Pancreas (tissue), 10 donors: ENCODE results near the gene DENND4B. TPM values are rescaled to one million over a fixed set of nuclear protein-coding genes. Genes with fewer than 3 reads are reported as not detected.
A peak's percentile ranks its signal among the peaks of the same experiment; 100 is the strongest.

Source experiments
- ATAC-seq, 4 donors: fragments of 200-7000 bp; cut with Tn5 transposase; one replicate each; pipeline versions ENCODE4 v1.8.0 to v1.9.1; 2020; ENCODE audit warnings: mild to moderate bottlenecking in 4 of 4, moderate library complexity in 4 of 4
- DNase-seq, 6 donors: peaks; one replicate each; pipeline ENCODE4 v3.0.0-alpha.2; 2020
- FAIRE-seq: peaks from 2 replicates; lab custom pipeline; 2012; peaks lifted over from hg19 to GRCh38; lab: Jason Lieb, UNC
- H3K27ac ChIP-seq, 4 donors: fragments of 200-600 bp; sonication (generic); 1 replicate in 3 of 4; 2 replicates in 1 of 4; pipeline versions ENCODE4 v1.5.0 to v1.8.0; 2020
- H3K27me3 ChIP-seq, 4 donors: fragments of 200-600 bp; one replicate each; pipeline ENCODE4 v1.8.0; 2021
- H3K36me3 ChIP-seq, 3 donors: fragments of 200-600 bp; sonication (generic) in 1 of 3; one replicate each; pipeline versions ENCODE4 v1.5.0 to v1.8.0; 2020 to 2021
- H3K4me1 ChIP-seq, 3 donors: fragments of 200-600 bp; one replicate each; pipeline ENCODE4 v1.8.0; 2021
- H3K4me3 ChIP-seq, 4 donors: fragments of 200-600 bp; sonication (generic) in 2 of 4; one replicate each; pipeline versions ENCODE4 v1.5.0 to v1.8.0; 2020 to 2021
- H3K9me3 ChIP-seq, 4 donors: fragments of 200-600 bp; one replicate each; pipeline ENCODE4 v1.8.0; 2021
- CTCF ChIP-seq, 4 donors: fragments of 200-600 bp; sonication (generic) in 3 of 4; IDR thresholded peaks; one replicate each; pipeline versions ENCODE4 v1.5.0 to v1.8.0; 2021; ENCODE audit warnings: antibody characterized with exemption in 4 of 4
- WGBS, 2 donors: extraction: QIAGEN DNeasy Blood & Tissue Kit; methylation state at CpG; one replicate each; pipeline ENCODE4 v1.1.7; 2013; 5-methylcytosine and 5-hydroxymethylcytosine counted together
- intact Hi-C, 3 donors: fragments of 100-400 bp; cut with DNase I; formaldehyde crosslinking; loops; one replicate each; pipeline versions ENCODE4 v1.11.1 to v1.14.2; 2022
- polyA plus RNA-seq, 2 donors: library from polyadenylated mRNA; stranded (reverse); fragments of 200-250 nt; gene quantifications; one replicate each; pipeline ENCODE4 v1.2.3, GENCODE V29; 2013
- total RNA-seq, 6 donors: library from RNA; stranded (reverse); fragmentation: NEBNext Ultra II Directional in 4 of 6; extraction: Animal tissue kit (Norgen Biotek cat#: 25700) in 4 of 6; gene quantifications; one replicate each; pipeline versions ENCODE4 v1.2.1 to v1.2.4, GENCODE V29; 2021 to 2023
- donor health status: healthy with polysubstance abuse.
- donor health status: DM: no; HTN: no; CAD: no; lungs with moderate emphysema.
- donor health status: DM: no; HTN: no; CAD: no.
- donor health status: control.
- donor health status: control.
- donor health status: Bipolar disorder and iron deficiency.
- donor health status: DM: yes; HTN: yes; CAD: no.
- donor health status: DM: no; HTN: no; CAD: no.
- donor health status: DM: no; HTN: no; CAD: no.
- donor health status: DM: yes; HTN: yes; CAD: no.

DENND4B gene
- total and polyA plus RNA-seq, 8 donors = 17.8 to 57.0 (median 23.9) TPM

DNA sequence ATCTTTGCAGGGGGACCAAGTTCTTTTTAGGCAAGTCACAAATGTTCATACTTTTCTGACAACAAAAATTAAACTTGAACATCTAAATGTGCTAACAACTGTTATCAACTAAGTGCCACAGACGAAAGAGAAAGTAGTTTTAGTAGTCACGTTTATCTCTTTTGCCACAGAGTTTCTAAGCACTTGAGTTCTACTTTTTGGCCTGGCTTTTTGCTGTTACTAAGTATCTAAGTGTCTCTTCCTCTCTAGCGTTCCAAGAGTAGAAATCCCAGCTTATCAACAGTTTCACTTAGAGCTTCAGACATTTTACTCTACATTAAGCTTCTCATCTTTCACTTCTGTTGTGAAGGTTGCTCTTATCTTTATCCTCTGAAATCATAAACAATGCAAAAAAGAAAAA is 58.0 kb downstream of the DENND4B start:
- no peaks in the 10 kb centered on the region for H3K36me3 ChIP-seq
- intact Hi-C loops = no loop called here
- ATAC-seq (no peak), DNase-seq (no peak), FAIRE-seq (no peak)
- no peak for TF ChIP-seq CTCF (IDR thresholded peaks at IDR 0.05)
- peaks cover 0 to 3% (median 2%) of the 10 kb centered on the region in 3 donors for H3K4me1 ChIP-seq
- 22 to 30% methylated on average over 3 of the region's 3 CpGs for WGBS, 2 donors
- H3K27ac ChIP-seq = no peak overlapping the region
- no peaks in the 10 kb centered on the region for H3K9me3 ChIP-seq
- no peaks in the 10 kb centered on the region for H3K27me3 ChIP-seq
- no peak overlapping the region for H3K4me3 ChIP-seq

GRCh38 chr1:153886127-153886526 is 60.4 kb downstream of the DENND4B start:
- H3K27me3 ChIP-seq = no peaks in the 10 kb centered on the region
- no peak overlapping the region for H3K4me3 ChIP-seq
- no peak for ATAC-seq

GRCh38 chr1:153883223-153883622 is 63.3 kb downstream of the DENND4B start:
- peaks cover 3 to 18% (median 12%) of the 10 kb centered on the region in 3 donors for H3K4me1 ChIP-seq
- H3K9me3 ChIP-seq = no peaks in the 10 kb centered on the region
- ATAC-seq = no peak
- no peaks in the 10 kb centered on the region for H3K36me3 ChIP-seq
- no peak for TF ChIP-seq CTCF (IDR thresholded peaks at IDR 0.05)
- FAIRE-seq = no peak
- intact Hi-C loops = no loop called here
- H3K27me3 ChIP-seq = no peaks in the 10 kb centered on the region
- H3K27ac ChIP-seq = no peak overlapping the region
- H3K4me3 ChIP-seq = no peak overlapping the region
- WGBS, 2 donors = 88 to 93% methylated on average over 4 of the region's 4 CpGs
- no peak for DNase-seq

More at GRCh38 chr1:153886127-153886526, 60.4 kb downstream of the DENND4B start:
- FAIRE-seq = no peak
- no peak for TF ChIP-seq CTCF (IDR thresholded peaks at IDR 0.05)
- intact Hi-C loops = no loop called here
- no peak for DNase-seq
- Histone ChIP-seq H3K36me3 (no peaks in the 10 kb centered on the region), H3K27ac (no peak overlapping the region), H3K4me1 (peaks cover 3 to 12% (median 7%) of the 10 kb centered on the region in 3 donors), H3K9me3 (no peaks in the 10 kb centered on the region)
- WGBS, 2 donors = 82 to 85% methylated on average over 3 of the region's 3 CpGs

DNA sequence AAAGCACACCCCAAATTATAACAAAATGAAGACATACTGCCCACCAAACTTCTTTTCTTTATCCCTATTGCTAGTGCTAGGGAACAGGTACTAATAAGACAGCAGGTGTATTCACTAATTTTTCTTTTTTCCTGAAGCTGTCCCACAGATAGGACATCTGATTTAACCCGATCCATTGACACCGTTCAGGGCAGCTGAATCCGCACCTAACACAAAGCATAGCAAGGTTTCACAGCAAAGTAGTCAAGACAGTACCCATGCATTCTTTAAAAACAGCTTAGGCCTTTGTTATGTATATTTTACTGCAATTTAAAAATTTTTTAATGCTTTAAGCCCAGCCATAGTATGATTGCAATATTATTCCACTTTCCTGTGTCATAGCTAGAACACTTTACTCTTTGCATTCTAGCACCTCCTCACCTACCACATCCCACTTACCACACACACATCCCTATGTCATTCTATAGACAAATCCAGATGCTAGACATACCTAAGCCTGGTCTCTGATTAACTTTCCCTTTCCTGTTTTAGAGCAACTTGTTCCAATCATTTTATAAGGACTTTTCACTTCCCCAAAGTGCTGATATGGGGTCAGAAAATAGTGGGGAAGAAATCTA is 64.1 kb downstream of the DENND4B start:
- Histone ChIP-seq H3K27ac (no peak overlapping the region), H3K27me3 (no peaks in the 10 kb centered on the region), H3K4me3 (no peak overlapping the region), H3K9me3 (no peaks in the 10 kb centered on the region), H3K4me1 (peaks cover 0 to 18% (median 12%) of the 10 kb centered on the region in 3 donors), H3K36me3 (no peaks in the 10 kb centered on the region)
- FAIRE-seq = no peak
- no peak for ATAC-seq
- WGBS, 2 donors = 77 to 89% methylated on average over 3 of the region's 3 CpGs
- intact Hi-C loops = no loop called here
- no peak for DNase-seq
- TF ChIP-seq CTCF (IDR thresholded peaks at IDR 0.05) = no peak

DNA sequence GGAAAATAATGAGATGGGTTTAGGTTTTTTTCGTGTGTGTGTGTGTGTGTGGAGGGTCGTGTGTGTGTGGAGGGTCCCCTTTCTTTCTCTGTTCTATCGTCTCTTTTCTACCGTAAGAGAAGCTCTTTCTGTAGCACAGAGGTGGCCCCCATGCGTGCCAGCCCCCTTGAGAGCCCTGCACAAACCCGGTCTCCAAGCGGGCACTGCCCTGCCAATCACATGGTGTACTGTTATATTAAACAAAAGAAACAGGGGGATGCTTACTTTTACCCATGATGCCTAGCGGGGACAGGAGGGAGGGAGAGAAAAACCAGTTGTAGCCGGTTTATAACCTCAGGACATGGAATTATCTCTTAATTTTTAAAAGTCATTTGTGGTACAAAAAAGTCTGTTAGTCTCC is 64.8 kb downstream of the DENND4B start:
- no peaks in the 10 kb centered on the region for H3K27me3 ChIP-seq
- no peak overlapping the region for H3K4me3 ChIP-seq
- no peak for TF ChIP-seq CTCF (IDR thresholded peaks at IDR 0.05)
- DNase-seq = no peak
- peaks cover 0 to 18% (median 12%) of the 10 kb centered on the region in 3 donors for H3K4me1 ChIP-seq
- no peaks in the 10 kb centered on the region for H3K36me3 ChIP-seq
- intact Hi-C loops = no loop called here
- WGBS, 2 donors = 45 to 58% methylated on average over 9 of the region's 9 CpGs
- ATAC-seq = peak in 3 of 4 donors; percentile 13 to 28 (median 26)
- H3K27ac ChIP-seq = no peak overlapping the region
- no peaks in the 10 kb centered on the region for H3K9me3 ChIP-seq
- no peak for FAIRE-seq
